HUDEP-2 (cell line): Measurements from ENCODE around the gene MACROD2.
"Not testable (repeated sequence)": the region's sequence is repeated elsewhere in the genome, so short reads cannot be mapped to it uniquely, and the experiment has no call there.

Experiments
- DNase-seq, 76 experiments: peaks; one replicate each; lab custom pipeline; 2025; ENCODE audit not compliant: unreplicated experiment in 76 of 76; lab: John Stamatoyannopoulos, UW

MACROD2 gene

GRCh38 chr20:15179381-15179780 is 1184.1 kb downstream of the MACROD2 start:
- no peak for DNase-seq

DNA sequence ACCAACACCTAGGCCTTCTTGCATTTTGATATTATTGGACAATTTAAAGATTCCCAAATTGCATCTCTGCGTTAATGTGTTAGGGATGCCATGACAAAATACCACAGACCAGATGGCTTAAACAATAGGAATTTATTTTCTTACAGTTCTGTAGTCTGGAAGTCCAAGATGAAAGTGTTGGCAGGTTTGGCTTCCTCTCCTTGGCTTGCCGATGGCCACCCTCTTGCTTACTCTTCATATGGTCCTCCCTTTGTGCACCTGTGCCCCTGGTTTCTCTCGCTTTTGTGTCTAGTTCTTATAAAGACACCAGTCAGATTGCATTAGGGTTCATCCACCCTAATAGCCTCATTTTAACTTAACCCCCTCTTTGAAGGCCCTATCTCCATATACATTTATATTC is 1184.5 kb downstream of the MACROD2 start:
- no peak for DNase-seq

DNA sequence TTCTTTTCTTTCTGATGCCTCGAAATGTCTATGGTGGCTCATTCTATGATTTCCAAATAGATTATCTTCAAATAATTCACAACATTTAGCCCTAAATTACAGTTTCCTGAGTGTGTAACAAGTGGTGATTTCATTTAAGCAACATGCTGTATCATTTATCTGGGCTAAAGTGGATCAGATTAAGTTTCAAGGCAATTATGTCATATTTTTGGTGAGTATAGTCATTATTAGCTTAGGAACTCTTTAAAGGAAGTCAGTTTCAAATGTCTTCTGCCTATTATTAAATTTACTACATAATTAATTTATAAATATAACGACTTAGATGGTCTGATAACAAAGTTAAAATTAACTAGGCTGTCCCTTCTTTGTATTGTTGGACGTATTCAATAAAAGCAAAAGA is 1190.0 kb downstream of the MACROD2 start:
- DNase-seq = no peak

DNA sequence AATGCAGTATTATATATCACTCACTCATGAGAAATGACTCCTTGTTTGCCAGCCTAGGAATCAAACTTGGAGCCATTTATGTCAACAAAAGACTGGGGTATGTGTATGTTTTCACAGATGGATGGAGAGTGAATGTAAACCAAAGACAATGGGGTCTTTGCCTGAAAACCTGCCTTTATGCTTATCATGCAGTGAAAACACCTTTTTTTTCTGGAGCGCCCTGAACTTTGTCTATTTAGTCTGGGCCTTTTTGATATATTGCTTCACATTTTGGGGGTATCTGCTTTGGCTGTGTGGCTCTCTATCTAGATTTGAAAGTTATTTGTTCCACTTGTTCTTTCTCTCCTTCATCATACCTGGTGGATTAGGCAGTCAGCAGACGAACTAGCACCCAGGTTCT is 1190.6 kb downstream of the MACROD2 start:
- no peak for DNase-seq

DNA sequence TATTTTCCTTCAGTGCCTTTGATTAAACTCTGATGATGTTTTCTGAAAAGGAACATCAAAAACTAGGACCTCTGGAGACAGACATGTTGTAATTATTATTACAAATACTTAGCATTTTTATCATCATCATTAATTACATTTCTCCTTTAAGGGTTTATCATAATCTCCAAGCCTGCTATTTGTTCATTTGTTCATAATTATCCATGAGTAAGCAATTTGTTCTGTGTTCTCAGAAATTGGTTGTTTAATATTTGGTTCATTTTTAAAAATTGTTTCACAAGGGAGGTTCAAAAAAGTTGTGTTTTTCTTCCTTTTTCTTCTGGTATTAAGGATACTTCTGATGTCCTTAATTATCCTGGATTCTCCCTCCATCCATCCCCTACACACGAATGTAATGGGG is 1192.3 kb downstream of the MACROD2 start:
- DNase-seq = no peak

DNA sequence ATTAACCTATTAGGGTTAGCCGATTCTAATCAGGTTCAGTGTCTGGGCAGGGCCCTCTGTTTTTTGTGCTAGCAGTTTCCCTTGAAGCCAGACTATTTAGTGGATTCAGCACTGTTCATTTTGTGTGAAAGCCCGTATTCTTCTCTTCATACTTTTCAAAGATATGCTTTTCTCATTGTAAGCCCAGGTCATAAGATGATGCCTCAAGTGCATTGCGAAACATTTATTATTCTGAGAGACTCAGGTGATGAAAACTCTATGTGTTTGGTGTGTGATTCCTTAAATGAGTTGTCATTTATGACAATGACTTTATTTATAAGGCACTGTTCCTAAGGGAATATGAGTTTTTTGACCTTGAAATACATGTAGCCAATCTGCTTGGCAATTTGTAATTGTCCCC is 1193.1 kb downstream of the MACROD2 start:
- no peak for DNase-seq

- DNase-seq = no peak
Measured at GRCh38 chr20:15191082-15191723, 1195.9 kb downstream of the MACROD2 start.

DNA sequence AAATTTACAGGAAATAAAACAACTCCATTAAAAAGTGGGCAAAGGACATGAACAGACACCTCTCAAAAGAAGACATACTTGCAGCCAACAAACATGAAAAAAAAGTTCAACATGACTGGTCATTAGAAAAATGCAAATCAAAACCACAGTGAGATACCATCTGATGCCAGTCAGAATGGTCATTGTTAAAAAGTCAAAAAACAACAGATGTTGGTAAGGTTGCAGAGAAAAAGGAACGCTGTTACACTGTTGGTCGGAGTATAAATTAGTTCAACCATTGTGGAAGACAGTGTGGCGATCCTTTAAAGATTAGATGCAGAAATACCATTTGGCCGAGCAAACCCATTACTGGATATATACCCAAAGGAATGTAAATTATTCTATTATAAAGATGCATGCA is 1200.1 kb downstream of the MACROD2 start:
- DNase-seq = no peak

DNA sequence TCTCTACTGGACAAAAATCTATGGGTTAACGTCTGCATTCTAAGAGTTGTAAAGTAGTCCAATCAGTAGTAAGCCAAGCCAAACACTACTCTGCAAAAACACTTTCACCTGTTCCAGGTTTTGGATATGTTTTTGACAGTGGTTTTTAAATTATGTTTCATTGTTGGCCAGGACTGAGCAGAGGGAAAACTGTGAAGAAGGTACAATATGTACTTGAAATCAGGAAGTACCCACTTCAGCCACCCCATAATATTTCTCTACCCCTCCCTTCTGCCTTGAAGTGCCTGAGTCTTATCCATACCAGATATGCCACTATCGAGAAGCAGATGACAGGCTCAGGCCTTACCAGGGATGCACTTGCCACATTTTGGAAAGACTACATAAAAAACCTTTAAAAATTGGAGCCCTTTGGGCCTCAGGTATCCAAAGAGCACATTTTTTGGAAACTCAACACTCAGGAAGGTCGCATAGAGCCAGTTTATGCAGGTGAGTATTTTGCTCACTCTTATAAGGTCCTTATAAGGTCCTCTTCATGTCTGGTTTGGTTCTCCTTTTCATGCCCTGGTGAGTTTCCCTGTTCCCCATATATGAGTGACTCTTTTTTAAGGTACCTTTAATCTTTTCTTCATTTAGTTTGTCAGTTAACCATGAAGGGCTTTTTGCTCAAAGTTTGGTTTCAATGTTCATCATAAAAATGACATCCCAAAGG is 1201.4 kb downstream of the MACROD2 start:
- DNase-seq = peak in 2 of 76 experiments; percentile 8 to 16

- DNase-seq = not testable (repeated sequence)
Measured at GRCh38 chr20:15198017-15198416, 1202.7 kb downstream of the MACROD2 start.

GRCh38 chr20:15199698-15200097 is 1204.4 kb downstream of the MACROD2 start:
- DNase-seq = no peak

- no peak for DNase-seq
Measured at GRCh38 chr20:15200147-15200565, 1204.8 kb downstream of the MACROD2 start.

GRCh38 chr20:15201602-15202001 is 1206.3 kb downstream of the MACROD2 start:
- no peak for DNase-seq

GRCh38 chr20:15204234-15204633 is 1208.9 kb downstream of the MACROD2 start:
- DNase-seq = no peak

GRCh38 chr20:15205028-15205427 is 1209.7 kb downstream of the MACROD2 start:
- DNase-seq = no peak

GRCh38 chr20:15205719-15206118 is 1210.4 kb downstream of the MACROD2 start:
- no peak for DNase-seq

DNA sequence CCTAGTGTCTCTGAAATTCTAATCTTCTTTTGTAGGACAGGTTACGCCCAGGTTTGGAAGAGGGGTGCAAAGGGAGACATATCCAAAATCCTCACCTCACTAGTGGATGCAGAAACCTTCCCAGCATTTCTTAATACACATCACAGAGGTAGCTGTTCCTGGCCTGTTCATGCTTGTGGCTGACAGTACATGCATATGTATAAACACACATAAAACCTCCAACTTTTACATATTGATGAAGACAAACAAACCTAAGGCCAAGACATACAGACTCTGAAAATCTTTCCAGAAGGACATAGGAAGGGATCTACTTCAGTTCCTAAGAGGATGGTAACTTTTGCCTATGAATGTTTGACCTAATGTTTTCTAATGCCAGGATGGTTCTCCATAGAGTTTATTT is 1214.2 kb downstream of the MACROD2 start:
- DNase-seq = no peak

DNA sequence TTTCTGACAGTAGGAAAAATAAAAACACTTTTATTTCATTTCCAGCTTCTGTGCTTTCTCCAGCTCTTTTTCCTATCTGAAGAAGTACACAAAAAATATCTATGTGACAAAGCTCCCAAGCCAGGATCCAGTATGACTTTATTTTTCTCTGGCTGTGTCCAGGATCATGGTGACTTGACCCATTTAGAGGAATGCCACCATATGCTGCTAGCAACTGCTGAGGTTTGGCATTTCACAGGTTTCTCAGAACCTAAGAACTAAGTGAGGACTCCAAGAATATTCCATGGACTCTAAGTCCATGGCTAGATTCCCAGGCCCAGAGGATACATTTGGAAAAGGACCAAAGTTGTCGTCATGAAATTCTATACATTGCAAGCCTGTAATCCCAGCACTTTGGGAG is 1218.7 kb downstream of the MACROD2 start:
- DNase-seq = no peak

DNA sequence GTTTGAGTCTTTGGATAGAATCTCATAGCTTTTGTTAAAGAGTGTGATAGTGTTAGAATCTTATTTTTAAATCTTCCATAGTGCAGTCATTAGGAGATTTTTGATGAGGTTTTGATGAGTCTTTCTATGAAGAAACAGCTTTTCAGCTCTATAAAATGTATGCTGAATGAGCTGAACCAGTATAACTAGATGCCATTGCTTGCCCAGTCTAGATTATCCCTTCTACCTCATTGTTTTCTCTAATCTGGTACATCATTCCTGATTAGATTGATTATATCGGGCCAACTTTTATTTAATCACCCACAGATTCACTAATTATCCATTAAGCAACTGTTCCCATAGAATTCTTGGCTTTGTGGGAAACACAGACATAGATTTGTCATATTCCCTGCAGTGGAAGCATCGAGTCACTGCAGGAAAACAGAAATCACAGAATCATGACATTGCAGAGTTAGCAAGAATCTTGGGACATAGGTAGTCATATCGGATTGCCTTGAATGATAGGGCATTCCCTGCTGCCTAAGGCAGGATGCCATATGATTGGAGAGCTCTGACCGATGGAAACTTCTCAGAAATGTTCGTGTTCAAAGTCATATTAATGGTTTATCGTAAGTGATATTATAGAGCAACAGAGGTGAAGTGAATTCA is 1224.8 kb downstream of the MACROD2 start:
- no peak for DNase-seq

- no peak for DNase-seq
Measured at GRCh38 chr20:15220778-15221565, 1225.7 kb downstream of the MACROD2 start.
